MCF 10A (cell line): ENCODE measurements around the gene FAM227B. TPM values are rescaled to one million over a fixed set of nuclear protein-coding genes. Genes with fewer than 3 reads are reported as not detected.

Experiments used
- BruUV-seq: library from RNA; stranded (reverse); fragments of 400-500 nt; replicated peaks from 2 replicates; lab custom pipeline; 2021; lab: Mats Ljungman, UMichigan
- CTCF ChIA-PET: fragments of 300-600 bp; sonication (Branson Sonifier 250); formaldehyde crosslinking; extraction: SDS; loops from one replicate; lab custom pipeline; 2021; ENCODE audit warnings: antibody characterized with exemption, inconsistent platforms; lab: Yijun Ruan, JAX
- POLR2A ChIA-PET: fragments of 300-600, 350-650 bp; sonication (Branson Sonifier 250); formaldehyde crosslinking; extraction: SDS; loops from one replicate; lab custom pipeline; 2020; ENCODE audit warnings: antibody characterized with exemption, inconsistent platforms; lab: Yijun Ruan, JAX
- DNase-seq: peaks from one replicate; pipeline ENCODE4 v3.0.0-alpha.2; 2018; ENCODE audit not compliant: unreplicated experiment
- H3K27ac Mint-ChIP-seq: one replicate; pipeline ENCODE4 v1.8.0; 2022; ENCODE audit warnings: mild to moderate bottlenecking, low read depth, mixed read lengths; ENCODE audit not compliant: unreplicated experiment
- H3K27me3 Mint-ChIP-seq: one replicate; pipeline ENCODE4 v1.8.0; 2022; ENCODE audit warnings: mixed read lengths; ENCODE audit not compliant: insufficient read depth, unreplicated experiment
- H3K36me3 Mint-ChIP-seq: one replicate; pipeline ENCODE4 v1.8.0; 2022; ENCODE audit warnings: mild to moderate bottlenecking, moderate library complexity, mixed read lengths; ENCODE audit not compliant: insufficient read depth, unreplicated experiment
- H3K4me1 Mint-ChIP-seq: one replicate; pipeline ENCODE4 v1.8.0; 2022; ENCODE audit warnings: mixed read lengths; ENCODE audit not compliant: insufficient read depth, unreplicated experiment
- H3K4me3 Mint-ChIP-seq: one replicate; pipeline ENCODE4 v1.8.0; 2022; ENCODE audit warnings: mild to moderate bottlenecking, moderate library complexity, mixed read lengths; ENCODE audit not compliant: unreplicated experiment
- H3K9me3 Mint-ChIP-seq: one replicate; pipeline ENCODE4 v1.8.0; 2022; ENCODE audit warnings: mixed read lengths; ENCODE audit not compliant: unreplicated experiment
- intact Hi-C: fragments of 100-400 bp; cut with micrococcal nuclease; formaldehyde crosslinking; loops from 2 replicates; pipeline ENCODE4 v1.14.1; 2022
- total RNA-seq: library from RNA; stranded (reverse); gene quantifications from 2 replicates; pipeline ENCODE4 v1.2.3, GENCODE V29; 2022
- TF ChIP-seq, protein P1 (sequence below): fragments of 200-600 bp; IDR thresholded peaks from one replicate; pipeline ENCODE4 v1.8.0; 2022; ENCODE audit warnings: antibody characterized with exemption, mild to moderate bottlenecking; ENCODE audit not compliant: unreplicated experiment

FAM227B gene
- total RNA-seq, 1 experiment from 2014 or later = 5.8 TPM

DNA sequence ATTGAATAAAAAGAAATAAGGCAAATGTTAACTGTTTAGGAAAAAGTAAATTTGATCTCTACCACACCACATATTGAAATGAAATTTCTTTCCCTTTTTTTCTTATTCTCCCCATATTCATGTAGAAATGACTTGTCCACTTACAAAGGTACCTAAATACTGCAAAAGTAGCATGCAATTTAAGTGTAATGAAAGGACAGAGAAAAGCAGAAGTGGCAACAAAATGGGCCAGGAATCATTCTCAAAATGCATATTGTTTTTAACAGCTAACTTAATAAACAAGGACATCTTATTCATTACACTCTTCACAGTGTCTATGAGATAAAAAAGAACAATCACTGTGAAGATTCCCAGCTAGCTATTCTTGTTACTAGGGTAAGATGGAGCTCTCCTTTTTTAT is 238.2 kb downstream of the FAM227B start:
- no peaks in the 10 kb centered on the region for H3K36me3 Mint-ChIP-seq
- no peak overlapping the region for H3K27ac Mint-ChIP-seq
- BruUV-seq = no TSS peak
- TF ChIP-seq, protein P1, sequence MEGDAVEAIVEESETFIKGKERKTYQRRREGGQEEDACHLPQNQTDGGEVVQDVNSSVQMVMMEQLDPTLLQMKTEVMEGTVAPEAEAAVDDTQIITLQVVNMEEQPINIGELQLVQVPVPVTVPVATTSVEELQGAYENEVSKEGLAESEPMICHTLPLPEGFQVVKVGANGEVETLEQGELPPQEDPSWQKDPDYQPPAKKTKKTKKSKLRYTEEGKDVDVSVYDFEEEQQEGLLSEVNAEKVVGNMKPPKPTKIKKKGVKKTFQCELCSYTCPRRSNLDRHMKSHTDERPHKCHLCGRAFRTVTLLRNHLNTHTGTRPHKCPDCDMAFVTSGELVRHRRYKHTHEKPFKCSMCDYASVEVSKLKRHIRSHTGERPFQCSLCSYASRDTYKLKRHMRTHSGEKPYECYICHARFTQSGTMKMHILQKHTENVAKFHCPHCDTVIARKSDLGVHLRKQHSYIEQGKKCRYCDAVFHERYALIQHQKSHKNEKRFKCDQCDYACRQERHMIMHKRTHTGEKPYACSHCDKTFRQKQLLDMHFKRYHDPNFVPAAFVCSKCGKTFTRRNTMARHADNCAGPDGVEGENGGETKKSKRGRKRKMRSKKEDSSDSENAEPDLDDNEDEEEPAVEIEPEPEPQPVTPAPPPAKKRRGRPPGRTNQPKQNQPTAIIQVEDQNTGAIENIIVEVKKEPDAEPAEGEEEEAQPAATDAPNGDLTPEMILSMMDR = no peak
- peaks cover 6% of the 10 kb centered on the region for H3K4me1 Mint-ChIP-seq
- no peaks in the 10 kb centered on the region for H3K27me3 Mint-ChIP-seq
- no peak for DNase-seq
- intact Hi-C loops = no loop called here
- CTCF ChIA-PET = no interaction called here
- H3K4me3 Mint-ChIP-seq = no peak overlapping the region
- POLR2A ChIA-PET = no interaction called here
- no peaks in the 10 kb centered on the region for H3K9me3 Mint-ChIP-seq

DNA sequence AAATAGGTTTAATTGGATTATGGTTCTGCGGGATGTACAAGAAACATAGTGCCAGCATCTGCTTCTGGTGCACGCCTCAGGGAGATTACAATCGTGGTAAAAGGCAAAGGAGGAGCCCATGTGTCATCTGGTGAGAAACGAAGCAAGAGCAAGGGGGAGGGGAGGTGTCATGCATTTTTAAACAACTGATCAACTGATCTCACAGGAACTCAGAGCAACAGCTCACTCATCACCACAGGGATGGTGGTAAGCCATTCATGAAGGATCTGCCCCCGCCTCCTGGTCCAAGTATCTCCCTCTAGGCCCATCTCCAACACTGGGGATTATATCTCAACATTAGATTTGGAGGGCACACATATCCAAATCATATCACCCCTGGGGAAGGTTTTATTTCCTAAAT is 239.7 kb downstream of the FAM227B start:
- Mint-ChIP-seq H3K4me1 (peaks cover 6% of the 10 kb centered on the region), H3K9me3 (no peaks in the 10 kb centered on the region), H3K36me3 (no peaks in the 10 kb centered on the region), H3K27ac (no peak overlapping the region), H3K27me3 (no peaks in the 10 kb centered on the region), H3K4me3 (no peak overlapping the region)
- BruUV-seq = no TSS peak
- TF ChIP-seq, protein P1 = no peak
- DNase-seq = no peak
- POLR2A ChIA-PET = no interaction called here
- intact Hi-C loops = no loop called here
- CTCF ChIA-PET = interaction anchor here (1.1 kb wide), 1 partner anchor 42 kb away, joined by 3 read pairs; no protein-coding TSS in a partner anchor

- Mint-ChIP-seq H3K27ac (no peak overlapping the region), H3K4me1 (peaks cover 6% of the 10 kb centered on the region), H3K27me3 (no peaks in the 10 kb centered on the region), H3K4me3 (no peak overlapping the region), H3K9me3 (no peaks in the 10 kb centered on the region), H3K36me3 (no peaks in the 10 kb centered on the region)
- ChIA-PET POLR2A (no interaction called here), CTCF (interaction anchor here (1.1 kb wide), 1 partner anchor 43 kb away, joined by 3 read pairs; no protein-coding TSS in a partner anchor)
- intact Hi-C loops = loop anchor here (10.0 kb wide), 1 partner anchor 525 kb away; no protein-coding TSS in a partner anchor
- TF ChIP-seq, protein P1 = no peak
- BruUV-seq = no TSS peak
- no peak for DNase-seq
These were observed 240.6 kb downstream of the FAM227B start for GRCh38 chr15:49379996-49380395.

GRCh38 chr15:49372366-49372765 is 248.3 kb downstream of the FAM227B start:
- H3K27me3 Mint-ChIP-seq = no peaks in the 10 kb centered on the region
- ChIA-PET POLR2A (interaction anchor here (0.6 to 1.2 kb wide), 2 partner anchors 12 to 41 kb away, joined by 3 to 4 read pairs; no protein-coding TSS in a partner anchor), CTCF (interaction anchor here (1.9 kb wide), 1 partner anchor 50 kb away, joined by 5 read pairs; the partner anchor contains the start of gene FGF7)
- no peaks in the 10 kb centered on the region for H3K9me3 Mint-ChIP-seq
- H3K4me1 Mint-ChIP-seq = no peaks in the 10 kb centered on the region
- DNase-seq = no peak
- intact Hi-C loops = loop anchor here (5.0 to 10.0 kb wide), 2 partner anchors 532 to 630 kb away; no protein-coding TSS in a partner anchor
- no peak overlapping the region for H3K27ac Mint-ChIP-seq
- BruUV-seq = no TSS peak
- no peak overlapping the region for H3K4me3 Mint-ChIP-seq
- no peaks in the 10 kb centered on the region for H3K36me3 Mint-ChIP-seq
- TF ChIP-seq, protein P1 = no peak
